PC-9 (cell line): ENCODE measurements around the gene ZNF197.

Experiments
- CTCF ChIP-seq: fragments of 200-600 bp; sonication (generic); conservative IDR thresholded peaks from 2 replicates; pipeline ENCODE4 v1.6.1; 2017; ENCODE audit warnings: mixed run types, antibody characterized with exemption, mild to moderate bottlenecking, moderate library complexity
- EZH2 ChIP-seq: fragments of 200-600 bp; sonication (generic); IDR thresholded peaks from 2 replicates; pipeline ENCODE4 v1.8.0; 2017; ENCODE audit warnings: antibody characterized with exemption, low read depth

- TF ChIP-seq CTCF: no peak
- no peak for TF ChIP-seq EZH2
Measured at GRCh38 chr3:44666346-44666745, 41.5 kb downstream of the ZNF197 start.
